ENCODE data around the gene KCNA2.

Gene KCNA2

GRCh38 chr1:110588991-110589390, 17.2 kb downstream of the KCNA2 start:
- no peak overlapping the region for H3K4me3 ChIP-seq (ENCODE audit: low read depth, low read length)
- TF ChIP-seq, protein P1, sequence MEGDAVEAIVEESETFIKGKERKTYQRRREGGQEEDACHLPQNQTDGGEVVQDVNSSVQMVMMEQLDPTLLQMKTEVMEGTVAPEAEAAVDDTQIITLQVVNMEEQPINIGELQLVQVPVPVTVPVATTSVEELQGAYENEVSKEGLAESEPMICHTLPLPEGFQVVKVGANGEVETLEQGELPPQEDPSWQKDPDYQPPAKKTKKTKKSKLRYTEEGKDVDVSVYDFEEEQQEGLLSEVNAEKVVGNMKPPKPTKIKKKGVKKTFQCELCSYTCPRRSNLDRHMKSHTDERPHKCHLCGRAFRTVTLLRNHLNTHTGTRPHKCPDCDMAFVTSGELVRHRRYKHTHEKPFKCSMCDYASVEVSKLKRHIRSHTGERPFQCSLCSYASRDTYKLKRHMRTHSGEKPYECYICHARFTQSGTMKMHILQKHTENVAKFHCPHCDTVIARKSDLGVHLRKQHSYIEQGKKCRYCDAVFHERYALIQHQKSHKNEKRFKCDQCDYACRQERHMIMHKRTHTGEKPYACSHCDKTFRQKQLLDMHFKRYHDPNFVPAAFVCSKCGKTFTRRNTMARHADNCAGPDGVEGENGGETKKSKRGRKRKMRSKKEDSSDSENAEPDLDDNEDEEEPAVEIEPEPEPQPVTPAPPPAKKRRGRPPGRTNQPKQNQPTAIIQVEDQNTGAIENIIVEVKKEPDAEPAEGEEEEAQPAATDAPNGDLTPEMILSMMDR (IDR thresholded peaks at IDR 0.05; ENCODE audit: low read depth, low read length) = no peak

- TF ChIP-seq, protein P1 (IDR thresholded peaks at IDR 0.05; ENCODE audit: low read depth, low read length) = no peak
- no peak overlapping the region for H3K4me3 ChIP-seq (ENCODE audit: low read depth, low read length)
These were observed 17.7 kb downstream of the KCNA2 start for GRCh38 chr1:110588486-110588885.

- no peak overlapping the region for H3K4me3 ChIP-seq (ENCODE audit: low read depth, low read length)
- TF ChIP-seq, protein P1 (IDR thresholded peaks at IDR 0.05; ENCODE audit: low read depth, low read length) = no peak
These were observed 18.3 kb downstream of the KCNA2 start for GRCh38 chr1:110587906-110588305.

DNA sequence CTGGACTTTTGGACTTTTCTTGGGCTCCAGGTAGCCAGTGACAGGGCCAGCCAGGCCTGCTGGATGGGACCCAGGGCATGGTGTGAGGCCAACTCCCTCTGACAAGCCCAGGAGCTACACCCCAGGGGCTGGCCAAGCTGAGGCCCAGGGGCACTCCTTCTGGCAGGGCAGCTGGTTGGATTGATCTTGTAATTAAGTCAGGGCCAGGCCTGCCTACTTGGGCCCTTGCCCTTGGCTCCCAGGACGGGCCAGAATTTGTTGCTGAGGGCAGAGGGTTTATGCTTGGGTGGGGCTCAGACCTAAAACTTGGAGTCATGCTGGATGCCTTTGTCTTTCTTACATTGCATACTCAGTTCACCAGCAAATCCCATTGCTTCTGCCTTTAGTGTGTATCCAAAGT, 20.7 kb downstream of the KCNA2 start:
- no peak overlapping the region for H3K4me3 ChIP-seq (ENCODE audit: low read depth, low read length)

GRCh38 chr1:110584045-110584444, 22.1 kb downstream of the KCNA2 start:
- TF ChIP-seq, protein P1 (IDR thresholded peaks at IDR 0.05; ENCODE audit: low read depth, low read length) = no peak
- no peak overlapping the region for H3K4me3 ChIP-seq (ENCODE audit: low read depth, low read length)

More for the DNA sequence above, 20.7 kb downstream of the KCNA2 start:
- TF ChIP-seq, protein P1 (IDR thresholded peaks at IDR 0.05; ENCODE audit: low read depth, low read length) = no peak

GRCh38 chr1:110583505-110583904, 22.7 kb downstream of the KCNA2 start:
- TF ChIP-seq, protein P1 (IDR thresholded peaks at IDR 0.05; ENCODE audit: low read depth, low read length) = no peak
- no peak overlapping the region for H3K4me3 ChIP-seq (ENCODE audit: low read depth, low read length)

GRCh38 chr1:110582378-110582777, 23.8 kb downstream of the KCNA2 start:
- TF ChIP-seq, protein P1 (IDR thresholded peaks at IDR 0.05; ENCODE audit: low read depth, low read length) = no peak
- no peak overlapping the region for H3K4me3 ChIP-seq (ENCODE audit: low read depth, low read length)
